ENCODE measurements around the gene RBMS1. TPM values are rescaled to one million over a fixed set of nuclear protein-coding genes. Genes with fewer than 3 reads are reported as not detected.

Gene RBMS1
- total RNA-seq, 1 experiment from 2014 or later = 91.9 TPM

- H3K36me3 ChIP-seq (ENCODE audit: control insufficient read depth, insufficient read depth, low read length) = no peaks in the 10 kb centered on the region
- no peaks in the 10 kb centered on the region for H3K4me1 ChIP-seq
- Mint-ChIP-seq H3K27ac (ENCODE audit: unreplicated experiment) (no peak overlapping the region), H3K4me1 (ENCODE audit: low read depth, unreplicated experiment) (no peaks in the 10 kb centered on the region), H3K27me3 (ENCODE audit: insufficient read depth, unreplicated experiment) (no peaks in the 10 kb centered on the region), H3K4me3 (ENCODE audit: unreplicated experiment) (no peak overlapping the region), H3K9me3 (ENCODE audit: unreplicated experiment) (peaks cover 7% of the 10 kb centered on the region), H3K36me3 (ENCODE audit: insufficient read depth, unreplicated experiment) (no peaks in the 10 kb centered on the region)
- H3K9me3 ChIP-seq = no peaks in the 10 kb centered on the region
- TF ChIP-seq CTCF (IDR thresholded peaks at IDR 0.05; ENCODE audit: insufficient read depth in 1 of 2, low read depth in 1 of 2, low read length in 1 of 2, severe bottlenecking in 1 of 2, unreplicated experiment in 1 of 2) = no peak
- no peak overlapping the region for H3K4me3 ChIP-seq (ENCODE audit: low read depth, low read length)
- intact Hi-C loops (cut with micrococcal nuclease; ENCODE audit: unreplicated experiment) = no loop called here
- no TSS peak for BruUV-seq (replicated peaks)
- POLR2A ChIA-PET = no interaction called here
- CTCF ChIA-PET = no interaction called here
- no peaks in the 10 kb centered on the region for H3K27me3 ChIP-seq (replicated peaks; ENCODE audit: control insufficient read depth, insufficient read depth, low read length)
- DNase-seq = no peak
Observed at GRCh38 chr2:160418398-160418765, 75.2 kb downstream of the RBMS1 start.

DNA sequence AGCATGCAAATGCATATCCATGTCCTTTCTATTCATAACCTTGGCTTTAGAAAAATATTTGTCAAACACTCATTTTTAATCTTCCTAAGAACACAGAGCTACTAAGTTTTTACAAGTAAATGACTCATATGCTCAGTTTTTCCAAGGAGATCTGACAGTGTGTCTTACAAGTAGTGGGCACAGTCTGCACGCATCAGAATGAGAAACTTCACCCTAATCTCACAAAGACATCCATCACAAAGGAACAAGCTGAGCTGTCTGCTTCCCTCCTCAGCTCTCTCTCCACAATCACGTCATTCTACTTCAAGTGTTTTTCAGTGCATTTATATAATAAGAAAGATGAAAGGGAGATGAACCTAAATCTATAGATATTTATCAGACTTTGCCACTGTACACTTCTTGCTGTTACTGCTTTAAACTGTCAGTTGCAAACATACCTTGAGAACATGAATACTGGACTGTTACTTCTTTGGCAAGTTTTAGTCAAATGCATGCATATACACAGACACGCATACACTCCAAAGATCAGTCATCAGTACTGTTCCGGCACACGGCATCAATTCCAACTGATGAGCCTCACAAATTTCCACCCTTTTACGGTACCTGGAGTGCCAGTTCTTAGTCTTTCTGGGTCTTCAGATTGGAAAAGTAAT is 75.7 kb downstream of the RBMS1 start:
- BruUV-seq (replicated peaks) = no TSS peak
- no peaks in the 10 kb centered on the region for H3K4me1 Mint-ChIP-seq (ENCODE audit: low read depth, unreplicated experiment)
- Histone ChIP-seq H3K27me3 (replicated peaks; ENCODE audit: control insufficient read depth, insufficient read depth, low read length) (no peaks in the 10 kb centered on the region), H3K4me3 (ENCODE audit: low read depth, low read length) (no peak overlapping the region), H3K36me3 (ENCODE audit: control insufficient read depth, insufficient read depth, low read length) (no peaks in the 10 kb centered on the region), H3K9me3 (no peaks in the 10 kb centered on the region), H3K4me1 (no peaks in the 10 kb centered on the region)
- intact Hi-C loops (cut with micrococcal nuclease; ENCODE audit: unreplicated experiment) = no loop called here
- H3K36me3 Mint-ChIP-seq (ENCODE audit: insufficient read depth, unreplicated experiment) = no peaks in the 10 kb centered on the region
- CTCF ChIA-PET = no interaction called here
- POLR2A ChIA-PET = no interaction called here
- no peak for DNase-seq
- H3K27ac Mint-ChIP-seq (ENCODE audit: unreplicated experiment) = no peak overlapping the region
- no peak for TF ChIP-seq CTCF (IDR thresholded peaks at IDR 0.05; ENCODE audit: insufficient read depth in 1 of 2, low read depth in 1 of 2, low read length in 1 of 2, severe bottlenecking in 1 of 2, unreplicated experiment in 1 of 2)
- H3K4me3 Mint-ChIP-seq (ENCODE audit: unreplicated experiment) = no peak overlapping the region
- peaks cover 2% of the 10 kb centered on the region for H3K9me3 Mint-ChIP-seq (ENCODE audit: unreplicated experiment)
- no peaks in the 10 kb centered on the region for H3K27me3 Mint-ChIP-seq (ENCODE audit: insufficient read depth, unreplicated experiment)

DNA sequence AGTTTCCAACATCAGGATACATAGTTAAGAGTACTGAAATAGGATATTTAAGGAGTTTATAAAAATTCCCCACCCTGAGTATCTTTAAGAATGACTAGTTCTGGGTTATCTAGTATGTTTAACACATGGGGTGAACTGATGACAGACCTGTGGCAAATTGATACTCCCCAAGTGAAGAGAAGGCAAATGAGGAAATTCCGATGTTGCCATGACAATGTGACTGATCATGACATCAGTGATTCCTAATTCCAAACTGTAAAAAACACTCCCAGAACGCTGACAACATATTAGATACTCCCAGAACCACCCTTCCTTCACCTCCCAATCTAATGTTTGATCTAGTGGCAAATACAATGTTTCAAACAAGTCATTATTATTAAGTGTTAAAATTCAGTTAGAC is 77.6 kb downstream of the RBMS1 start:
- H3K4me1 Mint-ChIP-seq (ENCODE audit: low read depth, unreplicated experiment) = peaks cover 4% of the 10 kb centered on the region
- H3K9me3 Mint-ChIP-seq (ENCODE audit: unreplicated experiment) = no peaks in the 10 kb centered on the region
- Histone ChIP-seq H3K36me3 (ENCODE audit: control insufficient read depth, insufficient read depth, low read length) (no peaks in the 10 kb centered on the region), H3K4me3 (ENCODE audit: low read depth, low read length) (no peak overlapping the region), H3K4me1 (no peaks in the 10 kb centered on the region), H3K9me3 (no peaks in the 10 kb centered on the region), H3K27me3 (replicated peaks; ENCODE audit: control insufficient read depth, insufficient read depth, low read length) (no peaks in the 10 kb centered on the region)
- DNase-seq = no peak
- POLR2A ChIA-PET = no interaction called here
- H3K36me3 Mint-ChIP-seq (ENCODE audit: insufficient read depth, unreplicated experiment) = no peaks in the 10 kb centered on the region
- CTCF ChIA-PET = no interaction called here
- no peak for TF ChIP-seq CTCF (IDR thresholded peaks at IDR 0.05; ENCODE audit: insufficient read depth in 1 of 2, low read depth in 1 of 2, low read length in 1 of 2, severe bottlenecking in 1 of 2, unreplicated experiment in 1 of 2)
- H3K27me3 Mint-ChIP-seq (ENCODE audit: insufficient read depth, unreplicated experiment) = no peaks in the 10 kb centered on the region
- BruUV-seq (replicated peaks) = no TSS peak
- intact Hi-C loops (cut with micrococcal nuclease; ENCODE audit: unreplicated experiment) = no loop called here
- no peak overlapping the region for H3K4me3 Mint-ChIP-seq (ENCODE audit: unreplicated experiment)
- H3K27ac Mint-ChIP-seq (ENCODE audit: unreplicated experiment) = no peak overlapping the region
